DOHH2 (cell line): ENCODE measurements around the gene ETHE1.

ENCODE experiments used
- H3F3A ChIP-seq: fragments of 200-600 bp; sonication (generic), shearing (Covaris generic); 2 replicates; pipeline ENCODE4 v1.6.0; 2016; ENCODE audit warnings: antibody characterized with exemption, mild to moderate bottlenecking; ENCODE audit not compliant: control insufficient read depth, insufficient read depth
- H3K27ac ChIP-seq: fragments of 200-600 bp; sonication (generic); 2 replicates; pipeline ENCODE4 v1.5.1; 2014; ENCODE audit warnings: low read depth, mild to moderate bottlenecking, low read length, moderate library complexity
- H3K27me3 ChIP-seq: fragments of 200-600 bp; sonication (generic); 2 replicates; pipeline ENCODE4 v1.6.1; 2014; ENCODE audit warnings: mild to moderate bottlenecking, low read length, mixed read lengths; ENCODE audit not compliant: control insufficient read depth
- H3K36me3 ChIP-seq: fragments of 200-600 bp; sonication (generic); 2 replicates; pipeline ENCODE4 v1.6.1; 2014; ENCODE audit warnings: mild to moderate bottlenecking, low read length, moderate library complexity, mixed read lengths; ENCODE audit not compliant: control insufficient read depth
- H3K4me1 ChIP-seq: fragments of 200-600 bp; sonication (generic); 2 replicates; pipeline ENCODE4 v1.6.1; 2014; ENCODE audit warnings: mild to moderate bottlenecking, low read length, mixed read lengths; ENCODE audit not compliant: control insufficient read depth
- H3K4me2 ChIP-seq: fragments of 200-600 bp; sonication (generic); 2 replicates; pipeline ENCODE4 v1.6.0; 2014; ENCODE audit warnings: mild to moderate bottlenecking, low read length, moderate library complexity
- H3K4me3 ChIP-seq: fragments of 200-600 bp; sonication (generic); 2 replicates; pipeline ENCODE4 v1.5.1; 2014; ENCODE audit warnings: mild to moderate bottlenecking, low read length, mixed read lengths
- H3K79me2 ChIP-seq: fragments of 200-600 bp; sonication (generic); 2 replicates; pipeline ENCODE4 v1.6.1; 2014; ENCODE audit warnings: mild to moderate bottlenecking, low read length, mixed read lengths; ENCODE audit not compliant: control insufficient read depth
- H3K9me2 ChIP-seq: fragments of 200-600 bp; sonication (generic); replicated peaks from 2 replicates; pipeline ENCODE4 v1.6.1; 2014; ENCODE audit warnings: mild to moderate bottlenecking, low read length, mixed read lengths; ENCODE audit not compliant: control insufficient read depth
- H3K9me3 ChIP-seq: fragments of 200-600 bp; sonication (generic); 2 replicates; pipeline ENCODE4 v1.6.1; 2014; ENCODE audit warnings: antibody characterized with exemption, low read length, mixed read lengths; ENCODE audit not compliant: control insufficient read depth, insufficient read depth
- H4K20me1 ChIP-seq: fragments of 200-600 bp; sonication (generic); 2 replicates; pipeline ENCODE4 v1.6.0; 2014; ENCODE audit warnings: low read depth, mild to moderate bottlenecking, antibody characterized with exemption, low read length, moderate library complexity; ENCODE audit not compliant: control insufficient read depth, insufficient read depth
- EZH2phosphoT487 ChIP-seq: fragments of 200-600 bp; sonication (generic); IDR thresholded peaks from 2 replicates; pipeline ENCODE4 v1.6.1; 2017; ENCODE audit warnings: borderline replicate concordance, mild to moderate bottlenecking, antibody characterized with exemption, low read length, moderate library complexity, mixed read lengths
- TF ChIP-seq, protein P1 (sequence below): fragments of 200-600 bp; sonication (generic); IDR thresholded peaks from one replicate; pipeline ENCODE4 v1.5.1; 2014; ENCODE audit warnings: antibody characterized with exemption, mild to moderate bottlenecking, low read depth, low read length; ENCODE audit not compliant: poor library complexity, severe bottlenecking

The ETHE1 gene

GRCh38 chr19:43471091-43471490 is 55.9 kb downstream of the ETHE1 start:
- TF ChIP-seq, protein P1, sequence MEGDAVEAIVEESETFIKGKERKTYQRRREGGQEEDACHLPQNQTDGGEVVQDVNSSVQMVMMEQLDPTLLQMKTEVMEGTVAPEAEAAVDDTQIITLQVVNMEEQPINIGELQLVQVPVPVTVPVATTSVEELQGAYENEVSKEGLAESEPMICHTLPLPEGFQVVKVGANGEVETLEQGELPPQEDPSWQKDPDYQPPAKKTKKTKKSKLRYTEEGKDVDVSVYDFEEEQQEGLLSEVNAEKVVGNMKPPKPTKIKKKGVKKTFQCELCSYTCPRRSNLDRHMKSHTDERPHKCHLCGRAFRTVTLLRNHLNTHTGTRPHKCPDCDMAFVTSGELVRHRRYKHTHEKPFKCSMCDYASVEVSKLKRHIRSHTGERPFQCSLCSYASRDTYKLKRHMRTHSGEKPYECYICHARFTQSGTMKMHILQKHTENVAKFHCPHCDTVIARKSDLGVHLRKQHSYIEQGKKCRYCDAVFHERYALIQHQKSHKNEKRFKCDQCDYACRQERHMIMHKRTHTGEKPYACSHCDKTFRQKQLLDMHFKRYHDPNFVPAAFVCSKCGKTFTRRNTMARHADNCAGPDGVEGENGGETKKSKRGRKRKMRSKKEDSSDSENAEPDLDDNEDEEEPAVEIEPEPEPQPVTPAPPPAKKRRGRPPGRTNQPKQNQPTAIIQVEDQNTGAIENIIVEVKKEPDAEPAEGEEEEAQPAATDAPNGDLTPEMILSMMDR: no peak
- no peak for TF ChIP-seq EZH2phosphoT487
- H3K4me1 ChIP-seq: no peaks in the 10 kb centered on the region
- H3K4me3 ChIP-seq: no peak overlapping the region
- H3K4me2 ChIP-seq: no peak overlapping the region
- H3K9me3 ChIP-seq: no peaks in the 10 kb centered on the region
- H3K9me2 ChIP-seq: no peaks in the 10 kb centered on the region
- no peak overlapping the region for H3K27ac ChIP-seq
- no peaks in the 10 kb centered on the region for H4K20me1 ChIP-seq
- H3K79me2 ChIP-seq: no peaks in the 10 kb centered on the region
- no peaks in the 10 kb centered on the region for H3F3A ChIP-seq
- no peaks in the 10 kb centered on the region for H3K36me3 ChIP-seq
- H3K27me3 ChIP-seq: no peaks in the 10 kb centered on the region

DNA sequence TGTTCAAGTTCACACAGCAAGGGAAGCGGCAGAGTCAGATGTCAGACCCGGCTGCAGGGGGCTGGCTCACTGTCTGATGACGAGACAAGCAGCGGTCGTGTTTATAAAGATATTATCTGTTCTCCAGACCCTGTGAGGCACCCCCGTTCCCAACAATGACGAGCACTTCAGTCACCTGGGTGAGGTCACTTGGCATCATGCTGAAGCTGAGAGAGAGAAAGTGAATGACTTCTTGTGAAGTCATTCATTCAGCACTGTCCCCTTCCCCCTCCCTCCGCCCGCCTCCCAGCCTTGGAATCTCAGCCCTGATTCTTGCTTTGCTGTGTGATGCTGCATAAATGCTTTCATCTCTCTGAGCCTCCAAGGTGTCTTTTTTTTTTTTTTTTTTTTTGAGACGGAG is 56.7 kb downstream of the ETHE1 start:
- no peaks in the 10 kb centered on the region for H3K27me3 ChIP-seq

DNA sequence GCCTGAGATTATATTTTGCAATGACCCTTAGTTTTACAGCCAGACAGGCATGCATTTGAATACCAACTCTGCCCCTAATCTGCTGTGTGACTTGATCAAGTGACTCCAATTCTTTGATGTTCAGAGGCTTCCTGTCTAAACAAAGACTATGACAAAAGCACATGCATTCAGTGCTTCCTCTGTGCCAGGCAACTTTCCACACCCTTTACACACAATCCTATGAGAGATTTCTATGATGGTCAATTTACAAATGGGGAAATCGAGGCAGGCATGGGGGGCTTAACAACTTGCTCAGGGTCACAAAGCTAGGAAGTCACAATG is 57.9 kb downstream of the ETHE1 start:
- H4K20me1 ChIP-seq: no peaks in the 10 kb centered on the region
- no peaks in the 10 kb centered on the region for H3K9me3 ChIP-seq
- no peaks in the 10 kb centered on the region for H3K79me2 ChIP-seq
- H3K4me2 ChIP-seq: no peak overlapping the region
- no peaks in the 10 kb centered on the region for H3K9me2 ChIP-seq
- no peak overlapping the region for H3K4me3 ChIP-seq
- peaks cover 2% of the 10 kb centered on the region for H3K4me1 ChIP-seq
- no peak overlapping the region for H3K27ac ChIP-seq
- no peaks in the 10 kb centered on the region for H3F3A ChIP-seq
- TF ChIP-seq, protein P1: no peak
- TF ChIP-seq EZH2phosphoT487: no peak
- H3K27me3 ChIP-seq: no peaks in the 10 kb centered on the region
- H3K36me3 ChIP-seq: no peaks in the 10 kb centered on the region

More for the DNA sequence above, 56.7 kb downstream of the ETHE1 start:
- no peaks in the 10 kb centered on the region for H3K4me1 ChIP-seq
- no peaks in the 10 kb centered on the region for H3F3A ChIP-seq
- H3K79me2 ChIP-seq: no peaks in the 10 kb centered on the region
- H3K27ac ChIP-seq: no peak overlapping the region
- H3K36me3 ChIP-seq: no peaks in the 10 kb centered on the region
- H3K9me3 ChIP-seq: no peaks in the 10 kb centered on the region
- H3K9me2 ChIP-seq: no peaks in the 10 kb centered on the region
- H3K4me3 ChIP-seq: no peak overlapping the region
- H4K20me1 ChIP-seq: no peaks in the 10 kb centered on the region
- H3K4me2 ChIP-seq: no peak overlapping the region
- no peak for TF ChIP-seq EZH2phosphoT487
- TF ChIP-seq, protein P1: no peak
